Measurements from ENCODE around the gene PACRG. TPM values are rescaled to one million over a fixed set of nuclear protein-coding genes. Genes with fewer than 3 reads are reported as not detected.
A peak's percentile ranks its signal among the peaks of the same experiment; 100 is the strongest.

PACRG gene
- total and polyA plus RNA-seq, 8 donors = 1.5 to 6.8 (median 4.6) TPM

GRCh38 chr6:162700966-162701365 lies 26.8 kb upstream of the PACRG start:
- intact Hi-C loops (cut with DNase I) = no loop called here
- no peak overlapping the region for H3K4me3 ChIP-seq
- H3K27me3 ChIP-seq = no peaks in the 10 kb centered on the region
- no peaks in the 10 kb centered on the region for H3K36me3 ChIP-seq
- no peak overlapping the region for H3K27ac ChIP-seq
- no peaks in the 10 kb centered on the region for H3K9me3 ChIP-seq
- no peak for ATAC-seq
- no peak for TF ChIP-seq CTCF (IDR thresholded peaks at IDR 0.05)
- H3K4me1 ChIP-seq = peaks cover 0 to 4% of the 10 kb centered on the region in 2 donors
- peak in 1 of 4 donors; percentile 25 for DNase-seq

GRCh38 chr6:162701551-162701950 lies 26.2 kb upstream of the PACRG start:
- Histone ChIP-seq H3K9me3 (no peaks in the 10 kb centered on the region), H3K4me1 (peaks cover 0 to 9% of the 10 kb centered on the region in 2 donors), H3K36me3 (no peaks in the 10 kb centered on the region), H3K27me3 (no peaks in the 10 kb centered on the region), H3K4me3 (no peak overlapping the region), H3K27ac (no peak overlapping the region)
- intact Hi-C loops (cut with DNase I) = no loop called here
- DNase-seq = no peak
- no peak for TF ChIP-seq CTCF (IDR thresholded peaks at IDR 0.05)
- no peak for ATAC-seq

- Histone ChIP-seq H3K4me1 (peaks cover 0 to 9% of the 10 kb centered on the region in 2 donors), H3K27ac (no peak overlapping the region), H3K27me3 (no peaks in the 10 kb centered on the region), H3K36me3 (no peaks in the 10 kb centered on the region), H3K9me3 (no peaks in the 10 kb centered on the region), H3K4me3 (no peak overlapping the region)
- no peak for TF ChIP-seq CTCF (IDR thresholded peaks at IDR 0.05)
- intact Hi-C loops (cut with DNase I) = no loop called here
- ATAC-seq = no peak
- no peak for DNase-seq
These were observed 25.3 kb upstream of the PACRG start for GRCh38 chr6:162702446-162702845.

GRCh38 chr6:162704001-162704400 lies 23.8 kb upstream of the PACRG start:
- ATAC-seq = no peak
- no peaks in the 10 kb centered on the region for H3K27me3 ChIP-seq
- no peak for TF ChIP-seq CTCF (IDR thresholded peaks at IDR 0.05)
- peaks cover 0 to 9% of the 10 kb centered on the region in 2 donors for H3K4me1 ChIP-seq
- DNase-seq = no peak
- intact Hi-C loops (cut with DNase I) = no loop called here
- H3K36me3 ChIP-seq = no peaks in the 10 kb centered on the region
- no peak overlapping the region for H3K27ac ChIP-seq
- no peak overlapping the region for H3K4me3 ChIP-seq
- no peaks in the 10 kb centered on the region for H3K9me3 ChIP-seq

- Histone ChIP-seq H3K9me3 (no peaks in the 10 kb centered on the region), H3K36me3 (no peaks in the 10 kb centered on the region), H3K27ac (peak overlapping the region in 1 of 2 donors; percentile 67), H3K27me3 (no peaks in the 10 kb centered on the region), H3K4me1 (peaks cover 0 to 9% of the 10 kb centered on the region in 2 donors), H3K4me3 (no peak overlapping the region)
- intact Hi-C loops (cut with DNase I) = no loop called here
- TF ChIP-seq CTCF (IDR thresholded peaks at IDR 0.05) = no peak
- DNase-seq (no peak), ATAC-seq (no peak)
These were observed 22.0 kb upstream of the PACRG start for GRCh38 chr6:162705736-162706135.

All from left lung (tissue), 10 donors.